NB4 (cell line): ENCODE results near the gene VGF.

Source experiments
- DNase-seq: peaks from one replicate; pipeline ENCODE4 v3.0.0; 2010; ENCODE audit warnings: low read depth
- H3K4me3 ChIP-seq: one replicate; pipeline ENCODE4 v1.5.1; 2011; ENCODE audit warnings: mild to moderate bottlenecking, low read depth, low read length, moderate library complexity
- MYC ChIP-seq: IDR thresholded peaks from 2 replicates; pipeline ENCODE4 v1.6.1; 2011; ENCODE audit warnings: low read depth, low read length
- POLR2A ChIP-seq: IDR thresholded peaks from 2 replicates; pipeline ENCODE4 v1.6.1; 2011; ENCODE audit warnings: mild to moderate bottlenecking; ENCODE audit not compliant: insufficient read length; ENCODE audit errors: extremely low read depth
- TF ChIP-seq, protein P1 (sequence below): IDR thresholded peaks from one replicate; pipeline ENCODE4 v1.5.1; 2012; ENCODE audit warnings: low read depth, low read length
- TF ChIP-seq, protein P2 (sequence below): IDR thresholded peaks from 2 replicates; pipeline ENCODE4 v1.6.1; 2011; ENCODE audit warnings: low read depth, low read length

VGF gene

GRCh38 chr7:101127460-101128039 lies 37.8 kb downstream of the VGF start:
- no peak overlapping the region for H3K4me3 ChIP-seq
- no peak for DNase-seq
- TF ChIP-seq, protein P1, sequence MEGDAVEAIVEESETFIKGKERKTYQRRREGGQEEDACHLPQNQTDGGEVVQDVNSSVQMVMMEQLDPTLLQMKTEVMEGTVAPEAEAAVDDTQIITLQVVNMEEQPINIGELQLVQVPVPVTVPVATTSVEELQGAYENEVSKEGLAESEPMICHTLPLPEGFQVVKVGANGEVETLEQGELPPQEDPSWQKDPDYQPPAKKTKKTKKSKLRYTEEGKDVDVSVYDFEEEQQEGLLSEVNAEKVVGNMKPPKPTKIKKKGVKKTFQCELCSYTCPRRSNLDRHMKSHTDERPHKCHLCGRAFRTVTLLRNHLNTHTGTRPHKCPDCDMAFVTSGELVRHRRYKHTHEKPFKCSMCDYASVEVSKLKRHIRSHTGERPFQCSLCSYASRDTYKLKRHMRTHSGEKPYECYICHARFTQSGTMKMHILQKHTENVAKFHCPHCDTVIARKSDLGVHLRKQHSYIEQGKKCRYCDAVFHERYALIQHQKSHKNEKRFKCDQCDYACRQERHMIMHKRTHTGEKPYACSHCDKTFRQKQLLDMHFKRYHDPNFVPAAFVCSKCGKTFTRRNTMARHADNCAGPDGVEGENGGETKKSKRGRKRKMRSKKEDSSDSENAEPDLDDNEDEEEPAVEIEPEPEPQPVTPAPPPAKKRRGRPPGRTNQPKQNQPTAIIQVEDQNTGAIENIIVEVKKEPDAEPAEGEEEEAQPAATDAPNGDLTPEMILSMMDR = no peak
- no peak for TF ChIP-seq POLR2A
- TF ChIP-seq, protein P2, sequence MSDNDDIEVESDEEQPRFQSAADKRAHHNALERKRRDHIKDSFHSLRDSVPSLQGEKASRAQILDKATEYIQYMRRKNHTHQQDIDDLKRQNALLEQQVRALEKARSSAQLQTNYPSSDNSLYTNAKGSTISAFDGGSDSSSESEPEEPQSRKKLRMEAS = no peak
- TF ChIP-seq MYC = no peak

DNA sequence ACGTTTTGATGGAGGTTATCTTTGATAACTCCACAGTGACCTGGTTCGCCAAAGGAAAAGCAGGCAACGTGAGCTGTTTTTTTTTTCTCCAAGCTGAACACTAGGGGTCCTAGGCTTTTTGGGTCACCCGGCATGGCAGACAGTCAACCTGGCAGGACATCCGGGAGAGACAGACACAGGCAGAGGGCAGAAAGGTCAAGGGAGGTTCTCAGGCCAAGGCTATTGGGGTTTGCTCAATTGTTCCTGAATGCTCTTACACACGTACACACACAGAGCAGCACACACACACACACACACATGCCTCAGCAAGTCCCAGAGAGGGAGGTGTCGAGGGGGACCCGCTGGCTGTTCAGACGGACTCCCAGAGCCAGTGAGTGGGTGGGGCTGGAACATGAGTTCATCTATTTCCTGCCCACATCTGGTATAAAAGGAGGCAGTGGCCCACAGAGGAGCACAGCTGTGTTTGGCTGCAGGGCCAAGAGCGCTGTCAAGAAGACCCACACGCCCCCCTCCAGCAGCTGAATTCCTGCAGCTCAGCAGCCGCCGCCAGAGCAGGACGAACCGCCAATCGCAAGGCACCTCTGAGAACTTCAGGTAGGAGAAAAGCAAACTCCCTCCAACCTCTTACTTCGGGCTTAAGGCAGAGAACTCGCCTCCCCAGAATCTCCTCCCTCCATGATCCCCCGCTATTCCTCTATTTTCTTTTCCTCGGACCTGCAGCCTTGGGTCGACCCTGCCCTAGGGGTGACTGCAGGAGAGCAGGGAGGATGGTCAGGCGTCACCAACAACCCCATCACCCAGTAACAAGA lies 38.5 kb downstream of the VGF start, which contains the start of gene SERPINE1:
SERPINE1 (plus strand) TSS at position 454 of the 809 bp plus-strand sequence. CDS start 1,290 bp downstream, outside the sequence.
- peak; percentile 93 for DNase-seq
- TF ChIP-seq, protein P2 = peak; percentile 70; the same call in 1 of the 2 replicates
- TF ChIP-seq MYC (peak; percentile 76), POLR2A (no peak)
- TF ChIP-seq, protein P1 = peak; percentile 40
- peak within 1 kb of the TSS; percentile 21 for H3K4me3 ChIP-seq

- TF ChIP-seq POLR2A (no peak), MYC (no peak)
- TF ChIP-seq, protein P1 = no peak
- TF ChIP-seq, protein P2 = 0 out of 2 replicates have a peak, but pooled peaks have one; percentile 29
- peak; percentile 67 for DNase-seq
- H3K4me3 ChIP-seq = no peak overlapping the region
These were observed 39.2 kb downstream of the VGF start for GRCh38 chr7:101125989-101126650.

- DNase-seq = peak; percentile 89
- no peak overlapping the region for H3K4me3 ChIP-seq
- TF ChIP-seq, protein P1 = no peak
- TF ChIP-seq POLR2A = no peak
- no peak for TF ChIP-seq MYC
- TF ChIP-seq, protein P2 = no peak
These were observed 40.9 kb downstream of the VGF start for GRCh38 chr7:101124376-101125056.

- no peak overlapping the region for H3K4me3 ChIP-seq
- TF ChIP-seq POLR2A (no peak), MYC (no peak)
- TF ChIP-seq, protein P2 = no peak
- TF ChIP-seq, protein P1 = no peak
- no peak for DNase-seq
These were observed 41.7 kb downstream of the VGF start for GRCh38 chr7:101123703-101124068.
